Thyroid gland (tissue), 4 donors: ENCODE measurements around the gene FOSB.

Experiments
- CTCF ChIP-seq, 6 experiments: fragments of 200-600 bp in 3 of 6; fragments of 450-650 bp in 3 of 6; sonication (generic) in 3 of 6; IDR thresholded peaks; one replicate each; pipeline ENCODE4 v1.5.1; 2016 to 2019; ENCODE audit warnings: antibody characterized with exemption in 6 of 6, mild to moderate bottlenecking in 2 of 6, inconsistent platforms in 1 of 6, moderate library complexity in 1 of 6
- POLR2A ChIP-seq, 2 donors: fragments of 450-650 bp; IDR thresholded peaks; one replicate each; pipeline ENCODE4 v1.6.1; 2017; ENCODE audit warnings: antibody characterized with exemption in 2 of 2, mild to moderate bottlenecking in 2 of 2, moderate library complexity in 1 of 2

- TF ChIP-seq CTCF (IDR thresholded peaks at IDR 0.05) = no peak
- no peak for TF ChIP-seq POLR2A (IDR thresholded peaks at IDR 0.05)
These were observed 33.3 kb downstream of the FOSB start for GRCh38 chr19:45500918-45501729.
